ENCODE data around the gene NKX6-2.

Gene NKX6-2

GRCh38 chr10:132787495-132788179, 1.7 kb upstream of the NKX6-2 start:
- TF ChIP-seq SP1 (IDR thresholded peaks at IDR 0.05) (no peak), CTBP1 (IDR thresholded peaks at IDR 0.05; ENCODE audit: borderline replicate concordance) (no peak), NFRKB (IDR thresholded peaks at IDR 0.05) (no peak), L3MBTL2 (conservative IDR thresholded peaks at IDR 0.05) (no peak), FOXK2 (IDR thresholded peaks at IDR 0.05) (no peak), ZNF384 (IDR thresholded peaks at IDR 0.05) (no peak), ARNT (IDR thresholded peaks at IDR 0.05) (no peak), FOXA1 (IDR thresholded peaks at IDR 0.05) (no peak), BHLHE40 (IDR thresholded peaks at IDR 0.05; ENCODE audit: borderline replicate concordance) (no peak), TARDBP (IDR thresholded peaks at IDR 0.05) (no peak), LEF1 (IDR thresholded peaks at IDR 0.05; ENCODE audit: borderline replicate concordance) (no peak), SUZ12 (IDR thresholded peaks at IDR 0.05) (no peak), FOXM1 (IDR thresholded peaks at IDR 0.05; ENCODE audit: borderline replicate concordance) (no peak), PKNOX1 (IDR thresholded peaks at IDR 0.05) (no peak), ELF4 (IDR thresholded peaks at IDR 0.05) (no peak), HDGF (IDR thresholded peaks at IDR 0.05; ENCODE audit: borderline replicate concordance) (no peak)
- peak; percentile 67 for DNase-seq (ENCODE audit: extremely low spot score)
- ChIA-PET POLR2A (no interaction called here), CTCF (no interaction called here)

- DNase-seq (ENCODE audit: extremely low spot score), result peak; percentile 43
- CTCF ChIA-PET, result no interaction called here
- POLR2A ChIA-PET, result no interaction called here
- TF ChIP-seq LEF1 (IDR thresholded peaks at IDR 0.05; ENCODE audit: borderline replicate concordance) (no peak), SUZ12 (IDR thresholded peaks at IDR 0.05) (peak; percentile 20; the same call in 1 of the 2 replicates), SP1 (IDR thresholded peaks at IDR 0.05) (no peak), L3MBTL2 (conservative IDR thresholded peaks at IDR 0.05) (no peak), ZNF384 (IDR thresholded peaks at IDR 0.05) (no peak), FOXM1 (IDR thresholded peaks at IDR 0.05; ENCODE audit: borderline replicate concordance) (no peak), PKNOX1 (IDR thresholded peaks at IDR 0.05) (no peak), ARNT (IDR thresholded peaks at IDR 0.05) (no peak)
Observed at GRCh38 chr10:132786884-132787494, 1.0 kb upstream of the NKX6-2 start.

- POLR2A ChIA-PET, result no interaction called here
- CTCF ChIA-PET, result no interaction called here
- TF ChIP-seq CTBP1 (IDR thresholded peaks at IDR 0.05; ENCODE audit: borderline replicate concordance), result no peak
- TF ChIP-seq ELF4 (IDR thresholded peaks at IDR 0.05), result no peak
- DNase-seq (ENCODE audit: extremely low spot score), result no peak
Observed at GRCh38 chr10:132786476-132786883, 533 bp upstream of the NKX6-2 start.

GRCh38 chr10:132784866-132785722, 853 bp downstream of the NKX6-2 start:
- CTCF ChIA-PET, result no interaction called here
- no peak for DNase-seq (ENCODE audit: extremely low spot score)
- no peak for TF ChIP-seq ARNT (IDR thresholded peaks at IDR 0.05)
- TF ChIP-seq SP1 (IDR thresholded peaks at IDR 0.05), result no peak
- TF ChIP-seq TARDBP (IDR thresholded peaks at IDR 0.05), result no peak
- no peak for TF ChIP-seq HDGF (IDR thresholded peaks at IDR 0.05; ENCODE audit: borderline replicate concordance)
- no peak for TF ChIP-seq FOXA1 (IDR thresholded peaks at IDR 0.05)
- POLR2A ChIA-PET, result no interaction called here

GRCh38 chr10:132783940-132784865, 1.7 kb downstream of the NKX6-2 start:
- no peak for DNase-seq (ENCODE audit: extremely low spot score)
- CTCF ChIA-PET, result no interaction called here
- no peak for TF ChIP-seq ZNF384 (IDR thresholded peaks at IDR 0.05)
- TF ChIP-seq L3MBTL2 (conservative IDR thresholded peaks at IDR 0.05), result no peak
- POLR2A ChIA-PET, result interaction anchor here (0.7 kb wide), 1 partner anchor 448 kb away, joined by 3 read pairs; no protein-coding TSS in a partner anchor

- TF ChIP-seq ELF4 (IDR thresholded peaks at IDR 0.05) (no peak), L3MBTL2 (conservative IDR thresholded peaks at IDR 0.05) (no peak), LEF1 (IDR thresholded peaks at IDR 0.05; ENCODE audit: borderline replicate concordance) (no peak), CTBP1 (IDR thresholded peaks at IDR 0.05; ENCODE audit: borderline replicate concordance) (no peak), ZNF384 (IDR thresholded peaks at IDR 0.05) (no peak), BHLHE40 (IDR thresholded peaks at IDR 0.05; ENCODE audit: borderline replicate concordance) (no peak), ARNT (IDR thresholded peaks at IDR 0.05) (no peak), TARDBP (IDR thresholded peaks at IDR 0.05) (no peak), NFRKB (IDR thresholded peaks at IDR 0.05) (no peak), FOXM1 (IDR thresholded peaks at IDR 0.05; ENCODE audit: borderline replicate concordance) (no peak), FOXK2 (IDR thresholded peaks at IDR 0.05) (no peak), SP1 (IDR thresholded peaks at IDR 0.05) (no peak), HDGF (IDR thresholded peaks at IDR 0.05; ENCODE audit: borderline replicate concordance) (no peak), SUZ12 (IDR thresholded peaks at IDR 0.05) (no peak), FOXA1 (IDR thresholded peaks at IDR 0.05) (no peak), PKNOX1 (IDR thresholded peaks at IDR 0.05) (no peak)
- POLR2A ChIA-PET, result interaction anchor here (0.7 kb wide), 1 partner anchor 448 kb away, joined by 3 read pairs; no protein-coding TSS in a partner anchor
- no peak for DNase-seq (ENCODE audit: extremely low spot score)
- CTCF ChIA-PET, result no interaction called here
Observed at GRCh38 chr10:132783165-132783939, 2.6 kb downstream of the NKX6-2 start.

All from HEK293T (cell line).